HL-60 (cell line): ENCODE measurements around the gene UBTD2.

ENCODE experiments used
- DNase-seq, 2 experiments: peaks; one replicate each; pipeline ENCODE4 v3.0.0-alpha.2; 2010 to 2020; ENCODE audit warnings: low read depth in 1 of 2, low spot score in 1 of 2
- H3K27ac ChIP-seq: fragments of 250-450 bp; sonication (Bioruptor Pico); replicated peaks from 2 replicates; pipeline ENCODE4 v1.5.1; 2020; ENCODE audit warnings: mild to moderate bottlenecking, moderate library complexity
- H3K27me3 ChIP-seq: fragments of 250-450 bp; sonication (Bioruptor Pico); 2 replicates; pipeline ENCODE4 v1.5.1; 2021; ENCODE audit warnings: mild to moderate bottlenecking, moderate library complexity; ENCODE audit not compliant: insufficient read depth, poor library complexity, severe bottlenecking
- H3K4me3 ChIP-seq: replicated peaks from 2 replicates; pipeline ENCODE4 v1.5.1; 2011; ENCODE audit warnings: mild to moderate bottlenecking, control low read depth, low read length; ENCODE audit not compliant: insufficient read depth
- GABPA ChIP-seq: IDR thresholded peaks from 2 replicates; pipeline ENCODE4 v1.6.1; 2012; ENCODE audit warnings: low read depth
- POLR2AphosphoS5 ChIP-seq: IDR thresholded peaks from 2 replicates; pipeline ENCODE4 v1.6.1; 2012; ENCODE audit warnings: low read depth
- SPI1 ChIP-seq: IDR thresholded peaks from 2 replicates; pipeline ENCODE4 v1.6.1; 2012; ENCODE audit warnings: low read depth, mild to moderate bottlenecking, borderline replicate concordance
- TF ChIP-seq, protein P1 (sequence below): IDR thresholded peaks from one replicate; pipeline ENCODE4 v1.5.1; 2011; ENCODE audit warnings: low read length, control low read depth, inconsistent platforms; ENCODE audit not compliant: insufficient read depth
- TF ChIP-seq, protein P2 (sequence below): IDR thresholded peaks from 2 replicates; pipeline ENCODE4 v1.6.1; 2012; ENCODE audit warnings: low read depth; ENCODE audit not compliant: insufficient replicate concordance

Gene UBTD2

DNA sequence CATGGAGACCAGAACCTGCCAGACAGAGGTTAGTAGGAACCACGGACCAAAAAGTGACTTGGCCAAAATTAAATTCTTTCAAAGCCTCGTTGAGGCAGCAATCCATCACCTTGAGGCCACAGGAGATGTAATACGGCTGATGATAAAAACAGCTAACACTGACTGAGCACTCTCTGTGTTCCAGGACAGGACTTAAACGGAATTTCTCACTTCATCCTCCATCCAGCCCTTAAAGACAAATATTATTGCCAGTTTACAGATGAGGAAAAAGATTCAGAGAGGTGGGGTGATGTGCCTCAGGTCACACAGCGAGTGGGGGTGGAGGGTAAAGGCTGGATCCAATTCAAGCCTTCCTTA lies 120.6 kb downstream of the UBTD2 start:
- Histone ChIP-seq H3K27ac (no peak overlapping the region), H3K27me3 (no peaks in the 10 kb centered on the region), H3K4me3 (no peak overlapping the region)
- no peak for DNase-seq
- TF ChIP-seq, protein P1, sequence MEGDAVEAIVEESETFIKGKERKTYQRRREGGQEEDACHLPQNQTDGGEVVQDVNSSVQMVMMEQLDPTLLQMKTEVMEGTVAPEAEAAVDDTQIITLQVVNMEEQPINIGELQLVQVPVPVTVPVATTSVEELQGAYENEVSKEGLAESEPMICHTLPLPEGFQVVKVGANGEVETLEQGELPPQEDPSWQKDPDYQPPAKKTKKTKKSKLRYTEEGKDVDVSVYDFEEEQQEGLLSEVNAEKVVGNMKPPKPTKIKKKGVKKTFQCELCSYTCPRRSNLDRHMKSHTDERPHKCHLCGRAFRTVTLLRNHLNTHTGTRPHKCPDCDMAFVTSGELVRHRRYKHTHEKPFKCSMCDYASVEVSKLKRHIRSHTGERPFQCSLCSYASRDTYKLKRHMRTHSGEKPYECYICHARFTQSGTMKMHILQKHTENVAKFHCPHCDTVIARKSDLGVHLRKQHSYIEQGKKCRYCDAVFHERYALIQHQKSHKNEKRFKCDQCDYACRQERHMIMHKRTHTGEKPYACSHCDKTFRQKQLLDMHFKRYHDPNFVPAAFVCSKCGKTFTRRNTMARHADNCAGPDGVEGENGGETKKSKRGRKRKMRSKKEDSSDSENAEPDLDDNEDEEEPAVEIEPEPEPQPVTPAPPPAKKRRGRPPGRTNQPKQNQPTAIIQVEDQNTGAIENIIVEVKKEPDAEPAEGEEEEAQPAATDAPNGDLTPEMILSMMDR = no peak
- TF ChIP-seq POLR2AphosphoS5 = no peak
- TF ChIP-seq, protein P2, sequence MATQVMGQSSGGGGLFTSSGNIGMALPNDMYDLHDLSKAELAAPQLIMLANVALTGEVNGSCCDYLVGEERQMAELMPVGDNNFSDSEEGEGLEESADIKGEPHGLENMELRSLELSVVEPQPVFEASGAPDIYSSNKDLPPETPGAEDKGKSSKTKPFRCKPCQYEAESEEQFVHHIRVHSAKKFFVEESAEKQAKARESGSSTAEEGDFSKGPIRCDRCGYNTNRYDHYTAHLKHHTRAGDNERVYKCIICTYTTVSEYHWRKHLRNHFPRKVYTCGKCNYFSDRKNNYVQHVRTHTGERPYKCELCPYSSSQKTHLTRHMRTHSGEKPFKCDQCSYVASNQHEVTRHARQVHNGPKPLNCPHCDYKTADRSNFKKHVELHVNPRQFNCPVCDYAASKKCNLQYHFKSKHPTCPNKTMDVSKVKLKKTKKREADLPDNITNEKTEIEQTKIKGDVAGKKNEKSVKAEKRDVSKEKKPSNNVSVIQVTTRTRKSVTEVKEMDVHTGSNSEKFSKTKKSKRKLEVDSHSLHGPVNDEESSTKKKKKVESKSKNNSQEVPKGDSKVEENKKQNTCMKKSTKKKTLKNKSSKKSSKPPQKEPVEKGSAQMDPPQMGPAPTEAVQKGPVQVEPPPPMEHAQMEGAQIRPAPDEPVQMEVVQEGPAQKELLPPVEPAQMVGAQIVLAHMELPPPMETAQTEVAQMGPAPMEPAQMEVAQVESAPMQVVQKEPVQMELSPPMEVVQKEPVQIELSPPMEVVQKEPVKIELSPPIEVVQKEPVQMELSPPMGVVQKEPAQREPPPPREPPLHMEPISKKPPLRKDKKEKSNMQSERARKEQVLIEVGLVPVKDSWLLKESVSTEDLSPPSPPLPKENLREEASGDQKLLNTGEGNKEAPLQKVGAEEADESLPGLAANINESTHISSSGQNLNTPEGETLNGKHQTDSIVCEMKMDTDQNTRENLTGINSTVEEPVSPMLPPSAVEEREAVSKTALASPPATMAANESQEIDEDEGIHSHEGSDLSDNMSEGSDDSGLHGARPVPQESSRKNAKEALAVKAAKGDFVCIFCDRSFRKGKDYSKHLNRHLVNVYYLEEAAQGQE = no peak

DNA sequence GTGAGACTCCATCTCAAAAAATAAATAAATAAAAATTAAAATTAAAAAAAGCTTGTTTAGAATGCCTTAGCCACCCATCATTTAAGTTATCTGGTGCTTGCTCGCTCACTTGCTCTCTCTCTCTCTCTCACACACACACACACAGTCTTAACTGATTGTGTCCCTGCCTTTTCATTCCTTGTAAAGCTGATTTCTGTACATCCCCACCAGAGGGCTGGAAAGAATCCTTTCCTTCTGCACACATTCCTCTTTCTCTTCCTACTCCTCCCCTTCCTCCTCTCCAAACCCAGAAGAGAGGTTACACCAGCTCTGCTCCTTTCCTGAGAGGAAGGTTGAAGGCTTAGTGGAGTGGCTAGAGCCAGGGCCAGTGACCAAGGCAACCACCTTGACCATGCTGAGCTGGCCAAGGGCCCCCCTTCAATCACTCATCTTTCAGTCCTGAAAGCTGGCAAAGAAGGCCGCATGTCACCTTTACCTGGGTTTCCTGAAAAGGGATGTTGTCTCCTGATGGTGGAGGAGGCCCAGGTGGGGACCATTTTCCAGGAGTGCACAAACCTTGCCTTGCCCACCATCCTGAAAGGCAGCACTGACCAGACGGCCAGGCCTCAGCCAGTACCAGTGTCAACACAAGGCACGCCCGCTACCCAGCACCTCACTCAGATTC lies 121.1 kb downstream of the UBTD2 start:
- DNase-seq = no peak
- no peak overlapping the region for H3K27ac ChIP-seq
- H3K27me3 ChIP-seq = no peaks in the 10 kb centered on the region
- no peak overlapping the region for H3K4me3 ChIP-seq
- TF ChIP-seq SPI1 (no peak), GABPA (no peak), POLR2AphosphoS5 (no peak)
- TF ChIP-seq, protein P1 = no peak
- TF ChIP-seq, protein P2 = no peak

DNA sequence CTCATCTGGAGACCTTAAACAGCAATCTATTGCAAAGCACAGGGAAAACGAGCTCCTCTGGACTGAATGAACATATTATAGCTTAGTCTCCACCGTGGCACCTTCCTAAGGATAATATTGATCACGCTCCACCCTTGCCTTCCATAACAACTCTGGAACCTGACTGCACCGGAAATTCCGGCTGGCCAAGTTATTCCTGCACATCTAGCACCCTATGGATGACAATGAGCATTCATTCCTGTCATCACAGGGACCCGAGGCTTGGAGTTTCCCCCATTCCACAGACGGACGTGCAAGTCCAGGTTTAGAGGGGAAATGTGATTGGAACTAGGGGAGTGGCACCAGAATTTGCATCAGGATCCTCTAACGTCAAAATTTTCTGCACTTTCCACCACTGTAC lies 123.1 kb downstream of the UBTD2 start:
- no peak for DNase-seq
- TF ChIP-seq, protein P1 = no peak
- TF ChIP-seq SPI1 (no peak), GABPA (no peak)

More for the DNA sequence above, 123.1 kb downstream of the UBTD2 start:
- Histone ChIP-seq H3K4me3 (no peak overlapping the region), H3K27me3 (no peaks in the 10 kb centered on the region), H3K27ac (no peak overlapping the region)
